Stimulated activated CD4-positive, alpha-beta T cell treated with anti-CD3 and anti-CD28 coated beads, TNF-alpha, amount 100 ng/mL, for 4 hours (primary cell): ENCODE measurements around the gene MAGEA8.
"Not testable (repeated sequence)": the region's sequence is repeated elsewhere in the genome, so short reads cannot be mapped to it uniquely, and the experiment has no call there.

Source experiments
- DNase-seq, 3 experiments: peaks; one replicate each; pipeline ENCODE4 v3.0.0-alpha.2; 2020; ENCODE audit warnings: low read depth in 3 of 3

Gene MAGEA8

DNA sequence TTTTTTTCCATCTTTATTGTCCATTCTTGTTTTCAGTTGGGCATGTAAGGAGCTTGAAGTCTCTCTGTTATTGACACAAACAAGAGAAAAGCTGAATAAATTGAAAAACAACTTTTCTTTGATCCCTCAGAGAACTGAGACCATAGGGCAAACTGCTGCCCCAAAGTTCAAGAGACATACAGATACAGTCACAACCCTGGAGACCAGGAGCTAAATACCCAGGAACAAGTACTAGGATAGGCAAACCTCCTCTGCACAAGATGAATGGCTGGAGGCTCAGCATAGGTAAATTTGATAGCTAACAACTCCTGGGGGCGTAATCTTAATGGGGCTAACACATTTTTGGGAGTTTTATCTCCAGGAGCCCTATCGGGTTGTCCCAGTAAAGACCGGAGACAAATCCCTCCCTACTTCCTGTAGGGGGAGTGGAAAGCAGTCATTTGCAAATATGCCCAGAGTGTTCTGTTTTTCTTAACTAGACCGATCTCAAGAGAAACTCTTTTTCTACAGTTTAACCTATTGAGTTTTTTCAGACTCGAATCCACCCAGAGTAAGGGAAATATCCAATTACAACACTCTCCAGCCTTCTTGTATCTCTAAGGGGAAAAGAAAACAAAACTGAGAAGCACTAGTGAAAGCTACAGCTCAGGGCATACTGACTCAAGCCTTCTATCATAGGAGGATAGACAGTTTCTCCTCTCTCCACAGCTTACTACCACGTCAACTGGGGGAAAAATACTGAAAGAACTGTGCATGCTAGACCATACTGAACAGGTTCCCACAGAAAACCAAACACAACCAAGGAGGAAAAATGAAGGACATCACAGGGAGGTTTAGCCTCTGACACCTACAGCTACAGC lies 23.1 kb downstream of the MAGEA8 start:
- no peak for DNase-seq

- DNase-seq: no peak
These were observed 27.3 kb downstream of the MAGEA8 start for GRCh38 chrX:149908308-149908707.

DNA sequence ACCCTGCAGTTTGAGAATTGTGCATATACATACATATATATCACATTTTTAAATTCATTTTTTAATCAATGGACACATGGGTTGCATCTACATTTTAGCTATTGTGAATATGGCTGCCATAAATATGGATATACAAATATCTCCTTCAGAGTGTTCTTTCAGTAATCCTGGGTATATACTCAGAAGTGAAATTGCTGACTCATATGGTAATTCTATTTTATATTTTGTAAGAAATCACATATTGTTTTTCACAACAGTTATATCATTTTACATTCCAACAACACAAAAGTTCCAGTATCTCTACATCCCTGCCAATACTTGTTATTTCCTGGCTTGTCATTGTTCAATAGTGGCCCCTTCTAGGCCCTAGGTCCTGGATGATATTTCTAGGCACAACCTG lies 27.7 kb downstream of the MAGEA8 start:
- DNase-seq: no peak

- DNase-seq: no peak
These were observed 28.6 kb downstream of the MAGEA8 start for GRCh38 chrX:149909324-149910177.

GRCh38 chrX:149910178-149910695 lies 29.3 kb downstream of the MAGEA8 start:
- DNase-seq: no peak

GRCh38 chrX:149916745-149917392 lies 35.9 kb downstream of the MAGEA8 start:
- no peak for DNase-seq

DNA sequence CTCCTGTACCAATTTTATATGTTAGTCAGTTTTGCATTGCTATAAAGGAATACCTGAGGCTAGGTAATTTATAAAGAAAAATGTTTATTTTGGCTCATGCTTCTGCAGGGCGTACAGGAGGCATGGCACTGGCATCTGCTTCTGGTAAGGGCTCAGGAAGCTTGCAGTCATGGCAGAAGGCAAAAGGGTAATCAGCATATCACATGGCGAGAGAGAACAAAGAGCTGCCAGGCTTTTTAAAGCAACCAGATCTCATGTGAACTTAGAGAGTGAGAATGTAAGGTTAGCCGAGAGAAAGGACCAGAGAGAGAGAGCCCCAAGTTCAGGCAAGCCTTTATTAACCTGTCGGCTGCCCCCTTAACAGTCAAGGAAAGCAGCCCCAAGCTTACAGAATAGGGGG lies 42.9 kb downstream of the MAGEA8 start:
- not testable (repeated sequence) for DNase-seq

GRCh38 chrX:149924434-149924833 lies 43.5 kb downstream of the MAGEA8 start:
- not testable (repeated sequence) for DNase-seq

DNA sequence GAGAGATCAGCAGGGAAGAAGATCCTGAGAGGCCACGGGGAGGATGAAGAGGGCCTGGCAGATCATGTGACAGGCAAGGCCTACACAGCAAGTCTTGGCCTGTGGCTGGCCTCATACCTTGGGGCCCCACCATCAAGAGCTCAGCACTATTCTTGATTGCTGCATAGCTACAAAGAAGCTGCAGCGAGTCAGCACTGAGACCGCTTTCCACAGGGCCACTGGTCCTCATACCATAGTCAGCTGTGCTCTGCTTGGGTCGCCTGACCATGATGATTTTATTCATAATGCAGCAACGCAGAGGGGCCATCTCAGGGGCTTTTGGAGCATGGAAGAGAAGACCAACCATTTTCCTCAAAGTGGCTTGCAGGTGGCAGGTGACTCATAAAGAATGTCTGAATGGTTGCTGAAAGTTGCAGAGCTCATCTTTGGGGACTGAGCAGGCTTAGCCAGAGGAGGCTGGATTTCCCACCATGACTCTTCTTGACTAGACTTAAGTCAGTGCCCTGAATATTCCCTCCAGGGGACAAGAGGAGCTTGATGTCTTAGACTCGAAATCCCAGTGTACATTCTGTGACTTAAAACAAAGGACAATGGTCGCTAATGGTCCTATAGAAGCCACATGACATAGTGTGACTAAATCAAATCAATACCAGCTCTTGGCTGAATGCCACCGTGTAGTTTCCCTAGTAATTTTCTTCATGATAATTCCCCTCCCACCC lies 46.4 kb downstream of the MAGEA8 start:
- not testable (repeated sequence) for DNase-seq

GRCh38 chrX:149927964-149928258 lies 46.9 kb downstream of the MAGEA8 start:
- DNase-seq: not testable (repeated sequence)

DNA sequence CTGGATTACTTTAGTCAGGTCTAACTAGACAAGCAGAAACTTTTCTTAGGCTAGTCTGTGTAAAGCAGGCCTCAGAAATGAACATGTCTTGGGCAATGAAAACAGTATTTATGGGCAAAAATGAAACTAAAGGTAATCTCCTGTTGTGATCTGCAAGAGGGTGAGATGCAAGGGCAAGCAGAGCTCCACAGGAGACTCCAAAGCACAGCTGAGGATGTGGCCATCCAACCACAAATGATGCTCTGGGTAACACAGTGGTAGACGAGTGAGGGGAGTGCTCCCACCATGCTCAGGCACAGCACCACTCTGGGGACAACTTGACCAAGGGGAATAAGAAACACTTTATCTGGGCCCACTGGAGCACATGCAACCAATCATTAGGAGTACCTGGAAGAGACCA lies 47.7 kb downstream of the MAGEA8 start:
- DNase-seq: not testable (repeated sequence)

- not testable (repeated sequence) for DNase-seq
These were observed 48.4 kb downstream of the MAGEA8 start, which contains the start of gene HSFX4 for GRCh38 chrX:149929400-149929799. Gene HSFX4, plus strand, starts transcription at chrX:149929573. Its CDS starts 72 bp downstream, at chrX:149929645.

- not testable (repeated sequence) for DNase-seq
These were observed 50.4 kb downstream of the MAGEA8 start for GRCh38 chrX:149931355-149931754.

- not testable (repeated sequence) for DNase-seq
These were observed 51.2 kb downstream of the MAGEA8 start for GRCh38 chrX:149932150-149932549.

- DNase-seq: not testable (repeated sequence)
These were observed 52.0 kb downstream of the MAGEA8 start for GRCh38 chrX:149932970-149933369.

GRCh38 chrX:149933547-149933946 lies 52.6 kb downstream of the MAGEA8 start:
- DNase-seq: not testable (repeated sequence)
